ENCODE results near the gene PHLDA1.

Gene PHLDA1

GRCh38 chr12:76020731-76021672 lies 10.6 kb downstream of the PHLDA1 start:
- no peak for TF ChIP-seq CTCF (IDR thresholded peaks at IDR 0.05; ENCODE audit: control insufficient read depth, insufficient read depth, low read depth, low read length, missing control alignments)
- H3K4me3 ChIP-seq (ENCODE audit: control insufficient read depth, low read depth, low read length), result no peak overlapping the region
- DNase-seq (ENCODE audit: low read depth), result peak; percentile 96

- no peak for TF ChIP-seq CTCF (IDR thresholded peaks at IDR 0.05; ENCODE audit: control insufficient read depth, insufficient read depth, low read depth, low read length, missing control alignments)
- DNase-seq (ENCODE audit: low read depth), result no peak
- H3K4me3 ChIP-seq (ENCODE audit: control insufficient read depth, low read depth, low read length), result no peak overlapping the region
These were observed 11.3 kb downstream of the PHLDA1 start for GRCh38 chr12:76020281-76020680.

GRCh38 chr12:76018672-76019071 lies 12.9 kb downstream of the PHLDA1 start:
- no peak for TF ChIP-seq CTCF (IDR thresholded peaks at IDR 0.05; ENCODE audit: control insufficient read depth, insufficient read depth, low read depth, low read length, missing control alignments)
- H3K4me3 ChIP-seq (ENCODE audit: control insufficient read depth, low read depth, low read length), result no peak overlapping the region
- DNase-seq (ENCODE audit: low read depth), result no peak

- no peak overlapping the region for H3K4me3 ChIP-seq (ENCODE audit: control insufficient read depth, low read depth, low read length)
- no peak for DNase-seq (ENCODE audit: low read depth)
- TF ChIP-seq CTCF (IDR thresholded peaks at IDR 0.05; ENCODE audit: control insufficient read depth, insufficient read depth, low read depth, low read length, missing control alignments), result no peak
These were observed 13.5 kb downstream of the PHLDA1 start for GRCh38 chr12:76018111-76018510.

- TF ChIP-seq CTCF (IDR thresholded peaks at IDR 0.05; ENCODE audit: control insufficient read depth, insufficient read depth, low read depth, low read length, missing control alignments), result no peak
- no peak overlapping the region for H3K4me3 ChIP-seq (ENCODE audit: control insufficient read depth, low read depth, low read length)
These were observed 17.6 kb downstream of the PHLDA1 start for GRCh38 chr12:76014007-76014406.

GRCh38 chr12:76013603-76014002 lies 18.0 kb downstream of the PHLDA1 start:
- H3K4me3 ChIP-seq (ENCODE audit: control insufficient read depth, low read depth, low read length), result no peak overlapping the region
- no peak for DNase-seq (ENCODE audit: low read depth)
- TF ChIP-seq CTCF (IDR thresholded peaks at IDR 0.05; ENCODE audit: control insufficient read depth, insufficient read depth, low read depth, low read length, missing control alignments), result no peak

More at GRCh38 chr12:76014007-76014406, 17.6 kb downstream of the PHLDA1 start:
- no peak for DNase-seq (ENCODE audit: low read depth)
